NCI-H1694 treated with DMSO at 0.1 percent for 48 hours (cell line): ENCODE measurements around the gene ANKS3.

ENCODE experiments used
- DNase-seq: peaks from one replicate; lab custom pipeline; 2025; lab: John Stamatoyannopoulos, UW

The ANKS3 gene

DNA sequence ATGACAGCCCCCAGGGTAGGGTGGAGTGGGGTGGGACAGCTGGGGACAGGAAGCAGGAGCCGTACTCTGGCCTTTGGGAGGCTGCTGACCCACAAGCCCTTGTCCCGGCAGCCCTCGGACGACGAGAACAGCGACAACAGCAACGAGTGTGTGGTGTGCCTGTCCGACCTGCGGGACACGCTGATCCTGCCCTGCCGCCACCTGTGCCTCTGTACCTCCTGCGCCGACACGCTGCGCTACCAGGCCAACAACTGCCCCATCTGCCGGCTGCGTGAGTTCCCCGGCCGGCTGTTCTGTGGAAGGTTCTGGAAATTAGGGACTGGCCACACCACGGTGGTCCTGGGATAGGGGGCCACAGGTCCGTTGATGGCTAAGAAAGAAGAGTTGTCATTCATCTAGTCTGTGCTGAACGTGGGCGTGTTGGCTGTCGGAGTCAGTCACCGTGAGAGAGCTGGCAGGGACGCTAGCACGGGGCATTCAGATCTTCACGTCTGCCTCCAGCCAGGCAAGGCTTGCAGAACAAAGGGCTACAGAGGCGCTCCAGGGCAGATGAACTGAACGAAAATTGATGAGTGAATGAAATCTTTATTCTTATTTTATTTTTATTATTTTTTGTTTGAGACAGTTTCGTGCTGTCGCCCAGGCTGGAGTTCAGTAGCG, 60.6 kb downstream of the ANKS3 start:
- no peak for DNase-seq

DNA sequence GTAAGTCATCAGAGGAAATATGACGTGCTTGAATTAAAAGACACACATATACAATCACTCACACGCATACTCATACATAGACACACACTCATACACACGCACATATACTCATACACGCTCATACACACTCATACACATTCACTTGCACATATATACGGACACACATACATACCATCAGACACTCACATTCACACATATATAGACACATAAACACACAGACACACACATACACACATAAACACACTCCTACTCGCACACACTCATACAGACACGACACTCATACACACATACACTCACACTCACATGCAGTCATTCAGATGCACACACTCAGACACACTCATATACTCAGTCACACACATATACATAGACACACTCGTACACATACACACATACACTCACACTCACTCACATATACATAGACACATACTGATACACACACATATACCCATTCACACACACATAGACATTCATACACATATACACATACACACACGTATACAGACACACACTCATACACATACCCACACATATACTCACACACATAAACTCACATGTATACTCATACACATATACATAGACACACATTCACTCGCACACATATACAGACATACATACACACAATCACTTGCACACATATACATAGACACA, 65.6 kb downstream of the ANKS3 start:
- no peak for DNase-seq

DNA sequence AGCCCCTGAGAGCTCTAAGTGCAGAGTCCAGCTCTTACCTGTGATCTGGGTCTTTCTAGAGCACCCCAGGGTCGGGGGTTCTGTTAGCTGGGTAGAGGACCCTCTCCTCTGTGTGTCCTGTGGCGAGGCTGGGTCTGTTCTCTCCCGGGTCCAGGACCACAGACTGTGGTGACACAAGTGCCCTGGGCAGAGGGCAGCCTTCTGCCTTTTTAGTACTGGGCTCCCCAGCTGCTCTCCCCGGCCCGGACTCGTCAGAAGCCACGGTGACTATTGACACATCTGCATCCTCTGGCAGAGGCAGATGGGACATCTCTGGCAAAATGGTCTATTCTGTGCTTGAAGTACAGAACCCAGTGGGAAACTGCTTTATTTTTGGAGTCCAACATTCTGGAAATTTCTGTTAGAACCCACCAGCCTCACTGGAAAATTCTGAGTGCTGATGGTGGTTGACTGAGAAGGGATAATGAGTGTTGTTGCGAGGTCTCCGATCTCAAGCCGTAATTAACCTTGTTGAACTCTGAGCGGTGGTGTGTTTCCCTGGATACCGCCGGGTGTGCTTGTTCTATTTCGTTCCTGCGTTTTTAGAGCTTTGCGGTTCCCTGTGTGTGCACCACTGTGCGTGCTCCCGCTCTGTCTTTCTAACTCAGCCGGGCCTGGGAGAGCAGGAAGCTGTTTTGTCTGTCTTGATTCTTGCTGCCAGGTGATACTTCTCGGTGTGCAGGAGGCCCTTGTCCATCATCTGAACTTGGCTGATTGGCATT, 66.7 kb downstream of the ANKS3 start:
- no peak for DNase-seq

DNA sequence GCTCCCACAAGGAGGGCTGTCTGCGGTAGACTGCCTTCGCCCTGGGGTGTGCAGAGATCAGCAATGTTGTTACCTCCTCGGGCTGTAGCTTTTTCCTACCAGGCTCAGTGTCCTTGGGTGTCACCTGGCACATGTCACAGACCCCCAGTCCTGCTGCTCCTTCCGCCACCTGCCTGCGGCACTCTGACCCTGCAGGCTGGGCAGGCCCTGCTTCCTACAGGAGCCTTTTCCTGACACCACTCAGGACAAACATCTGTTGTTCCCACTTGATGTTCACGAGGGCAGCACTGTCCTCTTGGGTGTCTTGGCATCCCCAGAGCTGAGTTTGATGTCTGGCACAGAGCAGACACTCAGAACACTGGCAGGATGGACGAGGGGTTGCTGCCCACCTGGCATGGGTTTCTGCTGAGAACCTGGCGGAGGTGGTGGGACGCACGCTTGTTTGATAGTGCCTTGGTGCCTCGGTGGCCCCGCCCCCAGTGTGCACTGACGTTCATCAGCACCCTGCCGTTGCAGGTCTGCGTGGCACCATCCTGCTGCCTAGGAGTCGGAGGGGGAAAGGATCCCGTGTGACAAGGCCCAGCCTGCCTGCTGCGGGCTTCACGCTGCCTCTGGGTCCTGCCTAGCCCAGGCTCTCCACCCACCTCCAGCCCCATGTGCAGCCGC, 67.4 kb downstream of the ANKS3 start:
- no peak for DNase-seq

DNA sequence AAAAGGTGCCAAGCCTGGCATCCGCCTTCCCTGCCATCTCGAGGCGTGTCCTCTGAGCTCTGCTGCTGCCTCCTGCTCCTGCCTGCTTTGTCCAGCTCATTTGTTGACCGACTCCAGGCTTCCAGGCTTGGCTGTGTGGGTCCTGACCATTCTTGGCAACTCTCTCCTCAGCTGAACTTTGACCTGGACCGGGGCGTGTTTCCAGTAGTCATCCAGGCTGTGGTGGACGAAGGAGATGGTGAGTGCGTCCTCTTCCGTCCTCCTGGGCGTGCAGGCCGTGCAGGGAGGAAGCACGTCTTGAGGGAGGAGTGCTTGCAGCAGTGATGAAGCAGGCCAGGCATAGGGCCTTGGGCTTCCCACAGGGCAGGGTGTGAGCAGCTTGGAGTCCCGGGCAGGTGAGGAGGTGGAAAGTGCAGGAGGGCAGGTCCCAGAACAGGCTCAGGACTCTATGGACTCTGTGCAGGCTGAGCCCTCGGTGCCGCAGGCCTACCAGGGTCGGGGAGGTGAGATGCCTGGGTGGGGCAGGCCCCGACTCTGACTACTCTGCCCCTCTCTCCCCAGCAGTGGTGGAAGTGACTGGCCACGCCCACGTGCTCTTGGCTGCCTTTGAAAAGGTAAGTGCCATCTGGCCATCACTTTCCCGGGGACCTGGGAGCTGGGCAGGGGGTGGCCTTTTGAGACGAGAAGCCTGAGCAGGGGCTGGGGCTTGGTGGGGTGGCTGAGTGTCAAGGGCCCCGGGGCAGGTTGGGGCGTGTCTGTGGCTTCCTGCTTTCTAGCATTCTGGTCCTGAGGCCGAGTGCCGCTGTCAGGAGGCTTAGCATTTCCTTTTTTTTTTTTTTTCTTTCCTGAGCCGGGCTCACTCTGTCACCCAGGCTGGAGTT, 69.3 kb downstream of the ANKS3 start:
- DNase-seq = no peak

DNA sequence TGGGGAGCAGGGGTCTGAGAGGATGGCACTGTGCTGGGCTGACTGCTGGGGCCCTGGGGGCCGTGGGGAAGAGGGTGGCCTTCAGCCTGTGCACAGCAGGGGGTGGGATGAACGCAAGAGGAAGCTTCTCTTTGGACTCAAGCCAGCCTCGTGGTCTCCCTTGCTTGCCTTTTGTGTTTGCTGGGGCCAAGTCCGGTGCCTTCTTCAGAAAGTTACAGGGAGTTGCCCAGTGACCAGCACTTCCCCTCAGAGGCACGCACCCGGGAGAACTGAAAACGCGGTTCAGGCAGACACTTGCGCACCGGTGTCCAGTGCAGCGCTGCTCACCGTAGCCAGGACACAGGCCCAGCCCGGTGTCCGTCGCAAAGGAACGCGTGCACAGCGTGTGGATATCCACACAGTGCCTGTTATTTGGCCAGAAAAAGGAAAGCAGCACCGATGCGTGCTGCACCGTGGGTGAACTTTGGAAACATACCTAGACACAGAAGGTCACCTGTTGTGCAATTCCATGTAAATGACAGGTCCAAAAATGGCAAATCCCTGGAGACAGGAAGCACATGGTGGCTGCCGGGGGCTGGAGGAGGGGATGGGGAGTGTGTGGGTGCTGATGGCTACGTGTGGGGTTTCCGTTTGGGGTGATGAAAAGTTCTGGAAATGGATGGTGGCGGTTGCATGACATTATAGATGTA, 70.2 kb downstream of the ANKS3 start:
- no peak for DNase-seq

DNA sequence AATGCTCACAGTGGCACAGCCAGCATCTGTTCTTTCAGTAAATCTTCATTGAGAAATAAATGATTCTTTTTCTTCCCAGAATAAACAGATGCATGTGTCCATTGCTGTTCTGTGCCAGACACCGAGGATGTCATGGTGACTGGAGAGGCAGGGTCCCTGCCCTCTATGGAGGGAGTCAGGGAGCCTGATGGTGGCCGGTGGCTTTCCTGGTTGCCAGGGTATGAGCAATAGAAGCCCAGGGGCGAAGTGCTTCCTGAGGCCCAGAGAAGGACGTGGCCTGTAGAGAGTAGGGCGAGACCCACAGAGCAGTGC, 70.7 kb downstream of the ANKS3 start:
- DNase-seq = no peak

DNA sequence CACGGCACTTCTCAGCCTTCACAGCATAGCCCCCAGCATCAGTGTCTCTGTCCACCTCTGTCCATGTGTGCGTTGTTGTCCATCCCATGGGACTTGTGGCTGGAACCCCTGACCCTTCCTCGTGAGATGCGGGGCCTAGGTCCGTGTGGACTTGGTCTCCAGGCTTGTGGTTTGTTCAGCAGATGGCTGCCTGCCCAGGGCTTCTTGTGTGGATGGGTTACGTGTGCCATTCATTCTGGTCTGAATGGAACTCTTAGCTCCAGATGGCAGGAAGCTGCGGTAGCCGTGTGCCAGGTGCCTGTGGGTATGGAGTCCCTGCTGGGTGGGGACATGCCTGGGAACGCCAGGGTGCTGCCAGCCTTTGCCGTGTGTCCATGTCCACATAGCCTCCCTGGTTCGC, 72.4 kb downstream of the ANKS3 start:
- peak; percentile 76 for DNase-seq

DNA sequence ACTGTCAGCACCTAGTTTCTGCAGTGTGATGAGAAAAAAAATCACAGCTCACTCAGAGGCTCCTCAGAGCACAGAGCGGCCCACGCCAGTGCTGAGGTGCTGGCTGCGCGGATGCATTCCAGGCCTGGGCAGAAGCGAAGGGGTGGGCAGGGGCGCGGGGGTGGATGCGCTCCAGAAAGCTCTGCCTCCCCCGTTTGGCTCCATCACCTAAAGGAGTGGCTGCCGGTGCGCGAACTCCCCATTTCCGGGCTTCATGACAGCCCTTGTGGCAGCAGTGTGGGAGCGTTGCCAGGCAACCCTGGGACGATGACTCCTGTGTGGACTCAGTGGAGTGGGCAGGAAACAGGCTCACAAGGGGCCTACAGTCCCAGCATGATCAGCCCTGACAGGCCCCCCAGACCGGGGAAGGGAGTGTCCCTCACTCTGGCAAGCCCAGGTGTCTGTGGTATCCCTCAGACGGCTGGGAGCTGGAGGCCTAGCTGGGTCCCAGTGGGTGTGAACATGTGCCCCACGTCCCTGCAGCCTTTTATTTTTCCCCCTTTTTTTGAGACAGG, 73.5 kb downstream of the ANKS3 start:
- no peak for DNase-seq

DNA sequence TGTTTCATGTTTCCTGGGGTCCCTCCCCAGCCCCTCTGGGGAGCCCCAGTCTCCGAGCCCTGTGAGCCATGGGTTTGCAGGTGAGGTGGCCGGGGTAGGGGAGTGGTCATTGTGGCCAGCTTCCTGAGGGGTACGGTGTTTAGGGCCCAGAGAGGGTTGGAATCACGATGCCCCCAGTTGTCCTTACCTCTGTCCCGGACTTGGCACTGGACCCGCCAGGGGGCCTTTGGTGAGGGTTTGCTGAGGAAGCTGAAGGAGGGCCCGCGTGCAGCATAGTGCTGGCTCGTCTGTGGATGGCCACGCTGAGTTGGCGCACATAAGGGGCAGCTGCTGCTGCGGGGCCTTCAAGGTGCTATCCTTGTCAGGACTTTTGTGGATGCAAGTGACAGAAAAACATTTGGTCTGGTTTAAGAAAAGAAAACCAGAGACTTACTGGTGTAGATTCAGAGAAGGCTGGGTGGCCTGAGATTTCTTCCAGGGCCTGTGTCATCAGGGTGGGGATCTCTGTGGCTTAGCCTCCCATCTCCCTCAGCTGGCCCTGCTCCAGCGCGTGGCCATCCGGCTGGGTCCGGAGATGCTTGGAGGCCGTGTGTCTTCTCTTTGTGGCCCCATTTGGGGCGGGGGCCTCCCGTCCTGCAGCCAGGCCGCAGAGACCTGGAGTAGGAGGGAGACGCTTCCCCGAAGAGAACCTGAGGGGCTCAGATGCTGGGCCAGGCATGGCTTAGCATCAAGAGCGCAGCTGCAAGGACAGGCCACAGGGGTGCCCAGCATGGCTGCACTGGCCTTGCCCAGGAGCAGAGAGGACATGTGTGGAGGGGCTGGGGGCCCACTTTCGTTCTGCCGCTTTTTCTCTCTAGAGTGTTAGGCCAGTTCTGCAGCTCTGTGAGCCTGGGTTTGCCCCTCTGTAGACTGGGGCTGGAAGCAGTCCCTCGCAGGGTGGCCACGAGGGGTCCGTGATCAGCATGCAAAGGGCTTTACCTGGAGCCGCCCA, 74.4 kb downstream of the ANKS3 start:
- no peak for DNase-seq

DNA sequence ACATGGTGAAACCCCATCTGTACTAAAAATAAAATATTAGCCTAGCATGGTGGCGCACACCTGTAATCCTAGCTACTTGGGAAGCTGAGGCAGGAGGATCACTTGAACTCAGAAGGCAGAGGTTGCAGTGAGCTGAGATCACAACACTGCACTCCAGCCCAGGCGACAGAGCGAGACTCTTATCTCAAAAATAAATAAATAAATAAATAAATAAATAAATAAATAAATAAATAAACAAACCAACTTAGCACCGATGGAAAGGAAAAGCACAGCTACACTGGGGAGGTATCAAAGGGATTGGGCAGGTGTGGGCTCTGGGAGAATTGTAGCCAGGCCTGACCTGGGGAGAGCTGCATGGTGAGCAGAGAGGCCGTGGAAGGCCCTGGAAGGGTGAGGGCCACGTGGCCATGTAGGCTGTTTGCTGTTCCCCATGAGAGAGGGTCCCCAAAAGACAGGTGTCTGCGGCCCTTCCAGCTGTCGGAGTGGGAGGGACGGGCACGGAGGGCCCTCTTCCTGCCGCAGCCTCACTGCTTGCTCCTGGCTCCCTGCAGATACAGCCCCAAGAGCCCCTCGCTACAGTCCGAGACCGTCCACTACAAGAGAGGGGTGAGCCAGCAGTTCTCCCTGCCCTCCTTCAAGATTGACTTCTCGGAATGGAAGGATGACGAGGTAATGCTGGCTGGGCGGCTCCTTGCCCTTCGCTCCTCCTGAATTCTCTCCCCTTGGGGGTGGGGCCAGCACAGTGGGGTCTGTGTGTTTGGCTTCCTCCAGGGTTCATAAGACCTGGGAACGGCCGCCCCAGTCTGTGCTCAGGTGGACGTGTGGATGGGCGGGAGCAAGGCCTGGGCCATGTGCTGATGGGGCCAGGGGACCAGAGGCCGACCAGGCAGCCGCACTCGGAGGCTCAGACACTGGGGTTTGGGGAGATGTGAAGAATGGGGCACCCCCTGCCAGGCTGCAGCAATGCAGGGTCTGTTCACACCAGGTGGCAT, 77.1 kb downstream of the ANKS3 start:
- no peak for DNase-seq

DNA sequence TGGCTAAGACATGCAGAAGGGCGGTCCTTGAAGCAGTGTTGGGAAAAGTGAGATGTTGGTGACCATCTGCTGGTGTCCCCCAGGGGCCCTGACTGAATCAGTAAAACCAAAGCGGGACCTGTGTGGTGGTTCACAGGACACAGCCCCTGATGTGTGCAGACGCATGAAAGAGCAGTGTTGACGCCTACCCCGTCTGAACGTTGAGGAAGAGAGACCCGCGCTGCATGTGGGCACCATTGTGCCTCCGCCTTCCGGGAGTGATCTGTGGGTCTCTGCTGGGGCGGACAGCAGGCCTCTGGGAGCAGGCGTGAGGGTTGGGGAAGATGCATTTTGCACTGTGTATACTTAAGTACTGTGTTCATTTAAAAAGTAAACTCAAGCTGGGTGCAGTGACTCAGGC, 77.8 kb downstream of the ANKS3 start:
- no peak for DNase-seq

DNA sequence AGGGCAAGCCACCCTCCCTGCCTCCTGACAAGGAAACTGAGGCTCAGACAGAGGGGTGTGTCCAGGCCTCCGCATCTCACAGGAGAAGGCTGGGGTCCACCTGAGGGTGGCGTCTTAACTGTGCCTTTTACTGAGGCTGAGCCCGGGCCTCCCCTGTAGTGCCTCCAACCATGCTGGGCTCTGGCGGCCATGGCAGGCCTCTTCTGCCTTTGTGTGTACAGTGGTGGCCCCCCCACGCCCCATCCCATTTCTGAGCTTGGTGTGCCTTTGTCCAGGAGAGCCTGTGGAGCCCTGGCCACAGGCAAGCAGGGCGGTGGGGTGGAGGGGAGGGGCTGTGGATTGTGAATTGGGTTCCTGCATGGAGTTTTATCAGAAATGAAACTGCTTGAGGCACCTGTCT, 78.3 kb downstream of the ANKS3 start:
- no peak for DNase-seq

DNA sequence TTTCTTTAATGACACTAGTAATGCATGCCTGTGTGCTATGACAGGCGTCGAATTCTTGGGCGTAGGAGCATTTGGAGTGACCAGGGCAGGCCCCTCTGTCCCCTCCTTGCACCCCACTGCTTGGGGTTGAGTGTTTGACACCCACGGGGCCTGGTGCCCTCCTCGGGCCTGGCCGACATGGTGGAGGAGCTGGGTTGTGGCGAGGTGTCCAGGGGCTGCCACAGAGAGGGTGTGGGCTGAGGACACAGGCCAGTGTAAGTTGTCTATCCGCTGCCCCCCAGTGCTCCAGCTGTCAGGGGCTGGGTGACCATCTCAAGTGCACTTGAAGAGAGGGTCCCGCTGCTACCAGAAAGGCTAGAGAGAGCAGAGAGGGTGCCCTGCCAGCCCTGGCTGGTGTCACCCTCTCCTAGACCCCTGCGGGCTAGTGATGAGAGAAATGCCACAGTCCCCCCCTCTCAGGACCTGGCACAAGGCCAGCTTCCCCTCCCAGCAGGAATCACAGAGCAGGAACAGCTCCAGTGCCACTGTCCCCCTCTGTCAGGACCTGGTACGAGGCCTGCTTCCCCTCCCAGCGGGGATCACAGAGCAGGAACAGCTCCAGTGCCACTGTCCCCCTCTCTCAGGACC, 79.0 kb downstream of the ANKS3 start:
- no peak for DNase-seq

DNA sequence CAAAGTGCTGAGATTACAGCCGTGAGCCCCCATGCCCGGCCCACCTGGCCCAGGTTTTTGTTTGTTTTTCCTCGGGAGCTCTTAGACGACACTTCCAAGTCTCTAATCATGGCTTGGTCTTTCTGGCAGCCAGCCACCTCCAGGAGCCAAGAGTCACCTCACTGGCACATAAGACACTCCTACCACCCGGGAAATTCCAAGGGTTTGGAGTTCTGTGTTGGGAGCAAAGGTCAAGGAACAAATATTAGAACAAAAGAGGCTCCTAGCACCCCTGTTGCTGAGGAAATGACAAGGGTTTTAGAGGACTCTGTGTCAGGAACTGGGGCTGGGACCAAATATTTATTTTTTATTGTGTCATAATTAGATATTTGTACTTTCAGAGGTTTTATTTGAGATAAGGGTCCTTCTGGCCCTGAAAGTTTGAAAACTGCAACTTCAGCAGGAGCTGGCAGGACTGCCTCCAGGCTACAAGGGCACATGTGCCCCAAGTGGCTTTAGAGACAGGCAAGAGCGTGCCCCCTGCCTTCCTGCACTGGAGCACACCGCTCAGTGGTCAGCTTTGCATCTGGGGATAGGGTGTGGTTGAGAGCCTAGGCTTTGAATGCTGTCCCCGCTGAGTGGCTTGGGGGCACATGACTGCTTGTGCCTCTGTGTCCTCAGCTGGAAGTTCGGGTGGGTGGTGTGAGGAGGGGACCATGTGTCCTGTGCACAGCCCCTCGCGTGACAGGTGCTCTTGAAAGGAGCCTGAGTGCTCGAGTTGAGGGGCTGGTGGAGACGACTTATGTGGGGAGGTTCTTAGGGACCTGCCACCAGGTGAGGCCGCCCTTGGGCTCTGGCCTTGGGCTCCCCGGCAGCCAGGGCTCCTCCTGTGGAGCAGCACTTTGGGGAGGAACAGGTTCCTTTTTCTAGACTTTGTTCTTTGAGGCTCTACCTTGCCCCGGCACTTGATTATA, 79.8 kb downstream of the ANKS3 start:
- DNase-seq = no peak

DNA sequence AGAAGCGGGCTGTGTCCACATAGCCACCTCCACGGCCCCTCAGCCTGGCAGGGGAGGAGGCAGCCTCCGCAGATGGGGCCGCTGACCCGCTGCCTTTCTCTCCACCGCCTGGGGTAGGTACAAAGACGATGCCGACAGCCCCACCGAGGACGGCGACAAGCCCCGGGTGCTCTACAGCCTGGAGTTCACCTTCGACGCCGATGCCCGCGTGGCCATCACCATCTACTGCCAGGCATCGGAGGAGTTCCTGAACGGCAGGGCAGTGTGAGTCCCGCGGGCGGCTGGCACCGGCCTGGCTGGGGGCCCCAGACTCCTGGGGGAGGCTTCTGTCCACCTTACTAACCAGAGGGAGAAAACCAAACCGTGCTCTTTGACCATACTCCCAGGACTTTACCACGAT, 81.5 kb downstream of the ANKS3 start:
- no peak for DNase-seq

DNA sequence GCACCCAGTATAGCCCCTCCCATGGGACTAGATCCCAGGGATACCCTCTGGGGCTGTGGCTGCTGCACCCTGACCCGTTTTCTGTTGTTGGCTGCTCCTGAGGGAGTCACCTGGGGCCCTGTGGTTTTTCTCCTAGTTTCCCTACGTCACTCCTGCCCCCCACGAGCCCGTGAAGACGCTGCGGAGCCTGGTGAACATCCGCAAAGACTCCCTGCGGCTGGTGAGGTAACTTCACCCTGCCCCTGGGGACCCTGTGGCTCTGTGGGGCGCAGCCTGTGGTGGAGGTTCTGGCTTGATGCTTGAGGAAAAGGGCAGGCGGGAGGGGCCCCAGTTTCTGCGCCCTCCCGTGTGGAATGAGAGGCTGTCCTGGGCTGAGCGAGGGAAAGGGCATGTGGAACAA, 82.2 kb downstream of the ANKS3 start:
- DNase-seq = no peak
